ENCODE measurements around the gene ATG10. TPM values are rescaled to one million over a fixed set of nuclear protein-coding genes. Genes with fewer than 3 reads are reported as not detected.
"Not testable (repeated sequence)": the region's sequence is repeated elsewhere in the genome, so short reads cannot be mapped to it uniquely, and the experiment has no call there.

Gene ATG10
- polyA plus RNA-seq, 1 experiment = 1.7 TPM

- Histone ChIP-seq H3K36me3 (ENCODE audit: control insufficient read depth, insufficient read depth, low read length) (no peaks in the 10 kb centered on the region), H3K4me3 (ENCODE audit: low read depth, low read length) (no peak overlapping the region), H3K27me3 (ENCODE audit: control insufficient read depth, insufficient read depth, low read length) (no peaks in the 10 kb centered on the region)
- ChIA-PET CTCF (no interaction called here), POLR2A (no interaction called here)
- DNase-seq (ENCODE audit: low read depth) = no peak
- no peak for TF ChIP-seq CTCF (IDR thresholded peaks at IDR 0.05; ENCODE audit: insufficient read depth, low read depth, low read length)
Observed at GRCh38 chr5:81995407-81995806, 23.6 kb downstream of the ATG10 start.

GRCh38 chr5:82004511-82004910, 32.7 kb downstream of the ATG10 start:
- Histone ChIP-seq H3K27me3 (ENCODE audit: control insufficient read depth, insufficient read depth, low read length) (no peaks in the 10 kb centered on the region), H3K4me3 (ENCODE audit: low read depth, low read length) (no peak overlapping the region), H3K36me3 (ENCODE audit: control insufficient read depth, insufficient read depth, low read length) (no peaks in the 10 kb centered on the region)
- ChIA-PET POLR2A (no interaction called here), CTCF (interaction anchor here (0.6 kb wide), 1 partner anchor 25 kb away, joined by 3 read pairs; no protein-coding TSS in a partner anchor)
- TF ChIP-seq CTCF (IDR thresholded peaks at IDR 0.05; ENCODE audit: insufficient read depth, low read depth, low read length) = no peak
- DNase-seq (ENCODE audit: low read depth) = no peak

- CTCF ChIA-PET = interaction anchor here (0.7 kb wide), 1 partner anchor 12 kb away, joined by 3 read pairs; no protein-coding TSS in a partner anchor
- POLR2A ChIA-PET; DNase-seq (ENCODE audit: low read depth); H3K36me3 ChIP-seq (ENCODE audit: control insufficient read depth, insufficient read depth, low read length); H3K27me3 ChIP-seq (ENCODE audit: control insufficient read depth, insufficient read depth, low read length); H3K4me3 ChIP-seq (ENCODE audit: low read depth, low read length): not testable (repeated sequence)
Observed at GRCh38 chr5:82009869-82010268, 38.0 kb downstream of the ATG10 start.

GRCh38 chr5:82010696-82011095, 38.9 kb downstream of the ATG10 start:
- TF ChIP-seq CTCF (IDR thresholded peaks at IDR 0.05; ENCODE audit: insufficient read depth, low read depth, low read length) = no peak
- DNase-seq (ENCODE audit: low read depth) = no peak
- Histone ChIP-seq H3K27me3 (ENCODE audit: control insufficient read depth, insufficient read depth, low read length) (no peaks in the 10 kb centered on the region), H3K4me3 (ENCODE audit: low read depth, low read length) (no peak overlapping the region), H3K36me3 (ENCODE audit: control insufficient read depth, insufficient read depth, low read length) (no peaks in the 10 kb centered on the region)
- ChIA-PET CTCF (no interaction called here), POLR2A (no interaction called here)

GRCh38 chr5:82011761-82012160, 39.9 kb downstream of the ATG10 start:
- no peak for DNase-seq (ENCODE audit: low read depth)
- CTCF ChIA-PET = no interaction called here
- POLR2A ChIA-PET = no interaction called here
- H3K36me3 ChIP-seq (ENCODE audit: control insufficient read depth, insufficient read depth, low read length) = no peaks in the 10 kb centered on the region
- H3K27me3 ChIP-seq (ENCODE audit: control insufficient read depth, insufficient read depth, low read length) = no peaks in the 10 kb centered on the region
- TF ChIP-seq CTCF (IDR thresholded peaks at IDR 0.05; ENCODE audit: insufficient read depth, low read depth, low read length) = no peak
- no peak overlapping the region for H3K4me3 ChIP-seq (ENCODE audit: low read depth, low read length)

- H3K27me3 ChIP-seq (ENCODE audit: control insufficient read depth, insufficient read depth, low read length); POLR2A ChIA-PET; DNase-seq (ENCODE audit: low read depth); H3K4me3 ChIP-seq (ENCODE audit: low read depth, low read length); CTCF ChIA-PET; H3K36me3 ChIP-seq (ENCODE audit: control insufficient read depth, insufficient read depth, low read length): not testable (repeated sequence)
Observed at GRCh38 chr5:82014644-82015043, 42.8 kb downstream of the ATG10 start.

All from BJ (cell line).